Fibroblast of skin of left quadriceps (primary cell): ENCODE results near the gene CDKL2.
"Not testable (repeated sequence)": the region's sequence is repeated elsewhere in the genome, so short reads cannot be mapped to it uniquely, and the experiment has no call there.

Experiments
- DNase-seq, 2 experiments: peaks; one replicate each; pipeline ENCODE4 v3.0.0-alpha.2; 2013; ENCODE audit warnings: low read depth in 2 of 2

The CDKL2 gene

DNA sequence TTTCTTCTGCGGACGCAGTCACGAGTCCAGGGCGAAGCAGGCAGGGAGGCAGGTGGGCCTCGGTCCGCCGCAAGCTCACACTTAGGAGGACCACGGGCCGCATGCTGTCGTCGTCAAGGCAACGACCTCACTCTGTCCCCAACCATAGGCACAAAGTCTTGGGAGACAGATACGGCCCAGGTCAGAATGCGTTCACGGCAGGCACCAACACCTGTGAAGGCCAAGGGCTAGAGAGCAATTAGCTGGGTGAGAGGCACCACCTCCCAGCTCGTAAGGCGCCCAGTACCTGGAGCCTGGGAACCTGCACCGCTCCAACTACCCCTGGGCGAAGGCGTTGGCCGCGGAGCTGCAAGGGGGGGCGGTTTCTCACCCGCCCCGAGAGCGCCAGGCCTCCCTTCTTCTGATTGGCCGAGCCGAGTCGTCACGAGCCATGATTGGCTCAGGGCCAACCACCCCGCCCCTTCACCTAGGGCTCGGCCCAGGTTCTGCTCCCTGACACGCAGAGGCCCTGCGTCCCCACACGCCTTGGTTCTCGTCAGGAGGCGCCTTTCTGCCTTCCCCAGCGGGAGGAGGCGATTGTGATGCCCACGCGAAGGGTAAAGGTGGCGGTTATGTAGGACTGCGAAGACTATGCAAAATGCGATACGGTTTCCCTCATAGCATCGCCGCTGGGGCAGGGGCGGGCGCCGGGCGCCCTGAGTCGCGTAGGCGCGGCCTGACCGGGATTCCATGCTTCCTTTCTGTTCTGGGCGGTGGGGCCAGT, at the start of gene CDKL2:
Gene CDKL2, minus strand, starts transcription at position 355 of the 763 bp plus-strand sequence. CDS start 4,540 bp downstream, outside the sequence.
- peak in 1 of 2 experiments; percentile 34 for DNase-seq

DNA sequence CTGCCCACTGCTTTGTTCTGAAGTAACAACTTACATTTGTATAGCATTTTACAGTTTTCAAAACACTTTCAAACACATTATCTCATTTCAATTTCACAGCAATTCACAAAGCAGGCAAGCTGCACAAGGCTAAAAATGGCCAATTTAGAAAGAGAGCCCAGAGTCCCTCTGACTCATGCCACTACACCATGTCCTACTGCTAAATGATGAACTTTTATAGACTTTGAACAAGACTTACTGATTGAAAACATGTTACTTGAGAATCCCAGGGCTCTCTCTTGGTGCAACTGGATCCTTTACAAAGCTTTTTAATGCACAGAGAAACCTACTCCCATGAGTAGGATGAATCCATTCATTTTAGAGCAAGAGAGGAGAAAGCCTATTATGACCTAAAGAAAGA, 48.6 kb upstream of the CDKL2 start:
- DNase-seq: no peak

DNA sequence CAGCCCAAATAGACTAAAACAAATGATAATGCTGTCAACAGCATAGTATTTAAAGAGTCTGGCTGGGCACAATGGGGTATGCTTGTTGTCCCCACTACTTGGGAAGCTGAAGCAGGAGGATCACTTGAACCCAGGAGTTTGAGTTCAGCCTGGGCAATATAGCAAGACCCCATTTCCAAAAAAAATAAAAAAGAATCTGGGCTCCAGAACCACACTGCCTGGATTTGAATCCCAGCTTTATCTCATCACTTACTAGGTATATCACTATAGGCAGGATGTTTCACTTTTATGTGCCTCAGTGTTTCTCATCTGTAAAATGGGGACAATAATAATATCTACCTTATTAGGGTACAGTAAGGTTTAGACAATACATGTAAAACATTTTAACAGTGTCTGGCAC, 48.1 kb upstream of the CDKL2 start:
- no peak for DNase-seq

DNA sequence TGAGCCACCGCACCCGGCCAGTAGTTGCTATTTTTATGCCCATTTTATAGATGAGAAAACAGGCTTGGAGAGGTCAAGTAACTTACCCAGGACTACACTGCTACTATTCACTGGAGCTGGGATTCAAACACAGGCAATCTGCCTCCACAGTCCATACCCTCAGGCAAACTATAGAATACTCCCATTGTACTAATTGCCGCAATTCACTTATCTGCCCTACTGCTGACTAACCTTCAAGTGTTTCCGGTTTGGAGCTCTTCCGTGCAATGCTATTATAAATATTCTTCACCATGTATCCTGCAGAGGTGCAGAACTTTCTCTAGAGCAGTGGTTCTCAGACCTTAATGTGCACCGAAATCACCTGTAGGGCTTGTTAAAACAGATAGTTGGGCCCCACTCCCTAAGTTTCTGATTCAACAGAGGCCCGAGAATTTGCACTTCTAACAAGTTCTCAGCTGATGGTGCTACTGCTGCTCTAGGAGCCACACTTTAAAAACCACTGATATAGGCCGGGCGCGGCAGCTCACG, 44.7 kb upstream of the CDKL2 start:
- DNase-seq: no peak

DNA sequence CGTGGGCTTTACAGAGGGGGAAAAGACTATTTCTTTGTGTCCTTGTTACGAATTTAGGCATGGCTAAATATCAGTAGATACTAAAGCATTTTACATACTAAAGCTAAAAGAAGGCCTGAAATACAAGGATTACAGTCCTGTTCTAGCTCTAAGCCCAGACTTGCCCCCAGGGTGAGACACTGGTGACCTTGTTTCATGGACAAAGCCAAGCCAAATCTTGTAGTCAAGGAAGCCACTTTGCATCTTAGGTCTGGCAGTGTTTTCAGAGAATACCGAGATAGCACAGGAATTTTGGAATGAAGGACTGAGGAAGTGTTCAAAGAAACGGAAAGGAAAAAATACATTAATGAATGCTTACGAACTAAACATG, 43.6 kb upstream of the CDKL2 start:
- DNase-seq: no peak

DNA sequence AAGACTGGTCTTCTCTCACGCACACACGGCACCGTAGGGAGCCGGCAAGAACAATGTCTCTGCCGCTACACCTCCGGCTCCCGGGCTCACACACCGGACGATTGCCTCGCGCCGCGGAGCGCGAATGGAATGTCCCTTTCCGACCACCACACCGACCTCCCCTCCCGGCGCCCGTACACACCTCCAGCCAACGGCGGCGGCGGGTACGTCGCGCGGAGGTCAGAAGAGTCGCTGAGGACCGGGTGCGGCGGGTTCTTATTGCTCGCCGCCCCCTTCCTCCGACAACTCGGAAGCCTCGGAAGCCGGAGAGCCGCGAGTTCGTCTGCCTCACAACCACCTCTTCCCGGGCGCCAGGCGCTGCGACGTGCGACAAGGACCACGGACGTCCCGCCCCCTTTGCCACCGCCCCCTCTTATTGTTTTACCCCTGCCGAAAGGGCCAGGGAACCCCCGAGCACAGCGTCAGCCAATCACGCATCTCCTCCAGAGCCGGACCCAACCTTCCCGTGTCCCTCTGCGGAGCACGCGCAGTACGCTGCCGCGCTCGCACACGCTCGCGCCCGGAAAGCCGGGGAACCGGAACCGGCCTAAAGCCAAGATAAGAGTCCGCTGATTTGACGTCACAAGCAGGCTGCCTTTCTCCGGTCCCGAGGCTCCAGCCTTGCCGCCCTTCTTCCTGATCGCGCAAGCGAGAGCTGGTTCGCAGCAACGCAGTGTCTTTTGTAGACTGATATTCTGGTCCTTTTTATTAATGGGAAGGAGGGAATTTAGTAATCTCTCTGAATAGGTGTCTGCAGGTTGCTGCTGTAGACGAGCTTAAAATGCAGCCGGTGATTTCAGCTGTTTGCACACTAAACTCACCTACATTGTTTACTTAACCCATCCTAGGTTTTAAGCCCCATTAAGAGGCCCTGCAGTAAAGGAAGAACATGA, 43.0 kb upstream of the CDKL2 start, which contains the start of gene G3BP2:
Gene G3BP2, minus strand, starts transcription at position 385 of the 932 bp plus-strand sequence. CDS start 11,386 bp downstream, outside the sequence.
- peak; percentile 95 for DNase-seq

DNA sequence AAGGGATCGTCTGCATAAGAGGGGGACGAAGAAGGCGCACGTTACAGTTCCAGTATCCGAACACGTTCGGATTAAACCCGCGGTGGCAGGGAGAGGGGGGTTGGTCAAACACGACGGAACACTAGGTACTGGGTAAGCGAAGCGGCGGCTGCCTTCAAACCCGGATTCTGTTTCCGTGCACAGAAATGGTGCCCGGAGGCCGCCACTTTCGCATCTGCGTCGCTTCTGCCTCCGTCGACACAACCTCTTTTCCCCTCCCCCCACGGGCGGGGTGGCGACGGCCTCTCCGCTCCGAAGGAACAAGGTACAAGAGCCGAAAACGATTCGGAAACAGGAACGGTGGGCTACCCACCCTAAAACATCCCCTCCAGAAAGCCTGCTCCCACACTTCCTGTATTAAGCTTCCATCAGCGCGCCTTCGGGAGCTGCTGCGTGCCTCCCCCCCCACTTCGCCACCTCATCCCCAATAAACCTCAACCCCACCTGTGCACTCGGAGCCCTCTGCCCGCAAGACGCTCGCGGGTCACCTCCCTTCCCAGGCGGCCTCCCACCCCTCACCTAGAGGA, 42.2 kb upstream of the CDKL2 start:
- no peak for DNase-seq

DNA sequence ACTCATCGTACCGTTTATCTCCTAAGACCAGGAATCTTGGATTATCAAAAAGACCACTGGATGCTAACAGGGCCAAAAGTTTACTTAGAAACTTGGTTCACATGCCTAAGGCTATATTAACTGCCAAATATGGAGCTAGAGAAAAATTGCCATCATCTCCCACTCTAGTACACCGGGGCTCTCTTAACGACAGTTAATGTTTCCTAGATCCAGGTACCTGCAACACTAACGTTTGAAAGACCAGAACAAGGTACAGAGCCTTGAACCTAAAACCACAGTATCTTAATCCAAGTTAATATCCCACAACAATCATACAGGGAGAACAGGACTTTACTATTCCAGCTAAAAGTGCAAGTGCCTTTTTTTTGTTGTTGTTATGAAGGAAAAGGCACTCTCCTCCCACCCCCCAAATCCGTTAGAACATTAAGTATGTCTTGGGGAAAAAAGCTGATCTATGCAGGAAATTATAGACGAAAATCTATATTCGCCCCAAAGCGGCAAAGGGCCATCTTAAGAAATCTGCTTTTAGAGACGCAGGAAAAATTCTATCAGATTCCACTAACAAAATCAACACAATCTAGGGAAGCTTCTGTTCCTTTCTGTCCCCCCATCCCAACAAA, 41.6 kb upstream of the CDKL2 start:
- DNase-seq: no peak

DNA sequence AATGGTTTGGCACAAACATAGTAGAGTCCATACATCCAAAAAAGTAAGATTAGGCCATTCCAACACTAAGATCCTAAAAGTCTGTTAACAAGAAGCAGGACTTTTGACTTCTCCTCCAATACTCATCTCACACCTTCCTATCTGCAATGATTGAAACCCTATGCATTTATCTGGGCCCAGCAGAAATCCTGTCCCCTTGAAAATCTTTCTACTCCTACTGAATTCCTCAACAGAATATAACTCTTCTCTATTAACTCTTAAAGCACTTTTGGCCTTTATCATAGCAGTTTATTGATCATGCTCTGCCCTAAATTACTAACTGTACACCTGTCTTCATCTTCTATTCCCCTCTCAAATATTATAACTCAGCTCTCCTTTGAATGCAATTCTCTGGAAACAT, 38.3 kb upstream of the CDKL2 start:
- DNase-seq: no peak

DNA sequence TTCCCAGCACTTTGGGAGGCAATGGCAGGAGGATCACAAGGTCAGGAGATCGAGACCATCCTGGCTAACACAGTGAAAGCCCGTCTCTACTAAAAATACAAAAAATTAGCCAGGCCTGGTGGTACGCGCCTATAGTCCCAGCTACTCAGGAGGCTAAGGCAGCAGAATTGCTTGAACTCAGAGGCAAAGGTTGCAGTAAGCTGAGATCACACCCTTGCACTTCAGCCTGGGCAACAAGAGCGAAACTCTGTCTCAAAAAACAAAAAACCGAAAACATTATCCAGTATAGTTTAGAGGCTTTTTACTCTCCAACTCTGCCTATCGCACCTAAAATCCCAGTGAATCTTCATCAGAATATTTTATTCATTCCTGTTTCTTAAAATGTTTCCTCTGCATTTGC, 37.3 kb upstream of the CDKL2 start:
- not testable (repeated sequence) for DNase-seq

DNA sequence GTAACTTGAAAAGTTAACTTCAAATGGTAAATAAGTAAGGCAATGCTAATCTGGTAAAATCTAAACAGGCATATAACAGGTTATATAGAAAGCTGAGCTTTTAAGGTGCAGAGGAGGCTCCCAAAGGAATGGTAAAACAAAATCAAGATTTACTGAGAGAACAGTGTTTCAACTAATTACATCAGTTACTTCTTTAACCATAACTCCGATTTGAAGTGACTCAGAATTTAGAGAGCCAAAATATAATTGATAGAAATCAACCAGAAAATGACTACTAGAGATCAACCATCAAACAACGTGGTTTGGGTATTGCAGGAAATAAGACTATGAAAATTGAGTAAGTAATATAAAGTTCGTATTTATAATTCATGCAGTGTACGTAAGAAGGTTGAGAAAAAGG, 36.0 kb upstream of the CDKL2 start:
- no peak for DNase-seq

DNA sequence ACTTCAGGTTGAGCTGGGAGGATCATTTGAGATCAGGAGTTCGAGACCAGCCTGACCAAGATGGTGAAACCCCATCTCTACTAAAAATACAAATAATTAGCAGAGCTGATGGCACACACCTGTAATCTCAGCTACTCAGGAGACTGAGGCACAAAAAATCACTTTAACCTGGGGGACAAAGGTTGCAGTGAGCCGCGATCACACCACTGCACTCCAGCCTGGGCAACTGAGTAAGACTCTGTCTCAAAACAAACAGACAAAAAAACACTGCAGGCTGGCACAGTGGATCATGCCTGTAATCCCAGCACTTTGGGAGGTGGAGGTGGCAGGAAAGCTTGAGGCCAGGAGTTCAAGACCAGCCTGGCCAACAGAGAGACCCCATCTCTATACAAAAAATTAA, 34.3 kb upstream of the CDKL2 start:
- not testable (repeated sequence) for DNase-seq

DNA sequence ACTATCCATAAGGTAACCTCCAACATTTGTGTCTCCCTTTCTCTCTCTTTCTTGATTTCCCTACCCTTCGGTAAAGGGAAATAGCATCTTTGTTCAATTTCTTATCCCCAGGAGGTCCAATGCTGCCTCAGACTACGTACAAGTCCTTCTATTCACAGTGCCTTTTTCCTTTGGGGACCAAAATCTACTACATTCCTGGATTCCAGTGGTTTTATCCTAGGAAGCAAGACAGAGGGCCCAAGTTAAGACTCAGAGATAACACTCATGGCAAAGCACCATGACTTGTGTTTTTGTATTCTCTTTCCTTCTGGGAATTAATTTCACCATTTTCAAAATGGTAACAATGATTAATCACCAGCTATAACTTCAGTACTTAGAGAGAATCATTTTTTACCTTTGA, 32.3 kb upstream of the CDKL2 start:
- DNase-seq: no peak

DNA sequence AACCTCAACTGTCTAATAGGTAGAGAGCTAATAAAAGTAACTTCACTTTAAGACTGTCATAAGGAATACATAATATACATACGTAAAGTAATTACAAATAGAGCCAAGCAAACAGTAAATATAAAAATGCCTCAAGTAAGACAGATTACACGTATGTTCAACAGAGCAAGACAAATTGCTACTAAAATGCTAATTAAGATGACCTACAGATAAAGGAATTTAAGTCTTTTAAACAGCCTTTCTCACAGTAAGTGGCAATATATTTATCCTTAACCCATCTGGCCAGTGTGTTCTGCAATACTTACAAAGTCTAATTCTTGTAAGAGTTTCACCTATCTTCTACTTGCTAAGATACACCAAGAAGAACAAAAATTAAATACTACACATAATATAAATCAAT, 30.2 kb upstream of the CDKL2 start:
- no peak for DNase-seq

DNA sequence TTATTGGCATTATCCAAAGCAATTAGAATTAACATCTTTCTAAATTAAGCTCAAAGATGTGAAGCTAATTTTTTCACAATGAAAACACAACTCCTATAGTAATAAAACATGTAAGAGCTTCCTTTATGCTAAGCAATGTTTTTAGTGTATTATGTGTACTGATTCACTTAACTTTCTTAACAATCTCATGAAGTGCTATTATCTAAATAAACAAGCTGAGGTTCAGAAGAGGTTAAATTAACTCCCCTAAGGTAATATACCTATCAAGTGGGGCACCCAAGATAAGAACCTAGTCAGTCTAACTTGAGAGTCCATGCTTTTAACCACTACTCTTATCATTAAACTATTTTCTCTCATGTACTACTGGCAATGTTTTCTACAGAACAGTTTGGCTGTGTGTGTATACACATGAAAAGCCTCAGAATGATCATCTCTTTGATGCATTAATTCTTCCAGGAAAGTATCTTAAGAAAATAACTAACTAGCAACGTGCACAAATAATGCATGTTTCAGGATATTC, 29.2 kb upstream of the CDKL2 start:
- DNase-seq: no peak

DNA sequence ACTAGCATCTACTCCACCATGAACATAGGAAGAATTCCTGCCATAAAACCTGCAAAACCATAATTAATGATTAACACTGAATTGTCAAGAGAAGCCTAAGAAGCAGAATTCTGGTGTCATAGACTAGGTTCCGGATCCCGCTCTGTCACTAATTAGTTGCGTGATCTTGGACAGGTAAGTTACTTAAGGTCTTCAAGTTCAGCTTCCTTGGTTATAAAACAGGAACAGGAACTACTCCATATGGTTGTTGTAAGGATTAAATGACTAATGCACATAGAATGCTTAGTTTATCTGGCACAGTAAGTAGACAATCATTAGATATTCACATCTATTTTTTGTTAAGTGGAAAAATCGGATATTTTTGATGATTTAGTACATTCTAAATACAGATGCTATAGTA, 28.5 kb upstream of the CDKL2 start:
- no peak for DNase-seq

DNA sequence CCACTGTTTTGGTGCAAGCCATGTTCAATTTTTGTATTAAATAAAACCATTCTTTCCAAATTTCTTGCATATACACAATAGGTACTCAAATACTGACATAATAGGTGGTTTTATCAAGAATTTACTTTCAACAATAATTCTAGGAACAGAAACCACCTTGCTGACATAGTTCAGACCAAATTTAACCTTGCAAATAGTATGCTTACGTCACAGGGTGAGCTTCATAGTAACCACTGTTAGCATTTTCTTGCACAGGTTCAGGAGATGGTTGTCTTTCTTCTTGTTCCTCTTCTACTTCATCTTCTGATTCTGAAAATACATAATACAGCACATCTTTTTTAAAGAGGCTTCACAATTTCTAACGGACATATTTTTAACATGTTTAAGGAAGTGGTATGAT, 25.2 kb upstream of the CDKL2 start:
- no peak for DNase-seq

DNA sequence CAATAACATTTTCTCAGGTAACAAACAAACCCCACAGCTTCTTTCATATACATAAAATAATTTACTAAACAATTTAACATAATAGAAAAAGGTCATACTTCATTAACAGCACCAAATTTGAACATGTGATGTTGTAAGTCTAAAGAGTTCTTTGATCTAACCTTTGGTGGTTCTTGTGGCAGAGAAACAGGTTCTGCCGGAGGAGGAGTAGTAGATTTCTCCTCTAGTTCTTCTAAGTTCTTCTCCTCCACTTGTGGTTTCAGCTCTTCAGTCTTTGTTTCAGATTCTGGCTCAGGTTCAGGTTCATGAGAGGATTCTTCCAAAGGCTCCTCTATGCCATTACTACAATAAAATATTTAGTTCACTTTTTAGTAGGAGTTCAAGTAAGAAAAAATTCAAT, 24.6 kb upstream of the CDKL2 start:
- DNase-seq: no peak

DNA sequence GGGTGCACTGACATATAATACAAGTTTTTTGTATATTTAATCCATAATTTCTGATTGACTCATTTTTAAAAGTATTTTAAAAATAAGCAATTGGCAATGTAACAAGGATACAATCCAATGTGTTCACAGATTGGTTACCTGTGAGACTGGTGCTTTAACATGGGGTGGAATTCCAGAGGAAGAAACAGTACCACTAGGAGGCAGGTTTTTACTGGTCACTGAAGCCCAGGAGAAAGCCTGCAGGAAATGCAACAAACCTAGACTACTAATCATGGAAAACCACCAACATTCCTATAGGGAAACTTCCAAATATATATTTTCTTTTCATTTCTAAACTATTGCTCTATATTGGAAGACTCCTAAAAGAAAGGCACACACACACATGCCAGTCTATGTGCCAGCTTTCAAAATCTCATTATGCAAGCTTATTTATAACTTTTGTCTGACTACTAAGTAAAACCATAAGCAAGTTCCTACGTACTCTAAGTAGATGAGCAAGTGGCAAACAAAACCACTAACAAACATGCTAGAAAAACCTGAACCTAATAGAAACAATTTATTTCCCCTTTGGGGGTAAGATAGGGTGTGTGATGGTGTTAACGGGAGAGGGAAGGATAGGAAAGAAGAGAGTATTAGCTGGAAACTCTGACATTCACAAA, 23.6 kb upstream of the CDKL2 start:
- no peak for DNase-seq

DNA sequence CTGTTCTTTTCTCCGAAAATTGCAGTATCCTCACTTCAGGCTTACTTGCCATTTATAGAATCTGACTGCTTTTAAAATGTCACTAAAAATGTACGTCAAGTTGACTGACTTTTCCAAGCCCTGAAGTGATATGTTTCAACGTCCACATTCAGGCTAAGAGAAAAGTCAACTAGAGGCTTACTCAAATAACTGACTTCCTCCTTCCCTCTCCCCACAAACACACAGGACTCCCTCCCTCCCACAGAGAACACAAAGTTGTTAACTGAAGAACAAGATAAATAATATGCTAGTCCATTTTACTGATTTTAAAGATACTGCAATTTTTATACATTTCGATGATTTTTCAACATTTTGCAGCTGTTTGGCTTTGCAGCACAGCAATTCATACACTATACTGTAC, 13.8 kb upstream of the CDKL2 start:
- DNase-seq: no peak

DNA sequence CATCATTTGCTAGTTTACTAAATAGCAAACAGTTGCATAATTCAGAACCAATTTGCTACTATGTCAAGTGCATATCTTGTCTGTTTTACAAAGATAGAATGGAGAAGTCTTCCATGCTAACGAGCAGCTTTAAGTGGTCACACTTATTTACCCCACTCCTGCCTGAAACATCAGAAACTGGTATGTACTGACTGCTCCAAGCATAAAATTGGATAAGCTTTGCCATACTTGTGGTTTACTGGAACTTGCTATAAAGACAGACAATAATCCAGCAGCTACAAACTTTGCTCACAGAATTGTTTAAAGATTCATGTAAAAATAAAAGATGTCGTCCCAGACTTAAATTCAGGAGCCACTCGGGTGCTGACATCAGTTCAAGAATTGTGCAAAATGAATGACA, 13.3 kb upstream of the CDKL2 start:
- no peak for DNase-seq
